Measurements from ENCODE around the gene GDNF.
"Not testable (repeated sequence)": the region's sequence is repeated elsewhere in the genome, so short reads cannot be mapped to it uniquely, and the experiment has no call there.

GDNF gene

GRCh38 chr5:37815913-37816312 lies 23.9 kb downstream of the GDNF start:
- no peak for DNase-seq

DNA sequence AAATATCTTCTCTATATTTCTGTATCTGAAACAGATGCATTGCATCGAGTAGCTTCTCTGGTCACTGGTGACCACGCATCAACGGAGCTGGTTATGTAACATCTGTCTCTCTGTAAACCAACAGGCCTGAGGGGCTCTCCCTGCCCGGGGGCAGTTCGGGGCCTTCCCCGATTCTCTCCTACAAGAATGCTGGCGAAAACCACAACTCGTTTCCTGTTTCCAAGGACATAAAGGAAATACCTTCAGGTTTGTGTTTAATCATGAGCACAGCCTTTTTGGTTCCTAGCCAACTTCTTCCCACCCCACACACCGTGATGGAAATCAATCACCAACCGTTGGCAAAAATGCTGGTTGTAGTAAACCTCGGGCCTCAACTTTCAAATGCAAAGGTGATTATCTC lies 25.1 kb downstream of the GDNF start:
- DNase-seq = no peak

GRCh38 chr5:37812365-37812764 lies 27.5 kb downstream of the GDNF start:
- no peak for DNase-seq

GRCh38 chr5:37811866-37812265 lies 28.0 kb downstream of the GDNF start:
- no peak for DNase-seq

GRCh38 chr5:37810311-37810710 lies 29.5 kb downstream of the GDNF start:
- DNase-seq = no peak

DNA sequence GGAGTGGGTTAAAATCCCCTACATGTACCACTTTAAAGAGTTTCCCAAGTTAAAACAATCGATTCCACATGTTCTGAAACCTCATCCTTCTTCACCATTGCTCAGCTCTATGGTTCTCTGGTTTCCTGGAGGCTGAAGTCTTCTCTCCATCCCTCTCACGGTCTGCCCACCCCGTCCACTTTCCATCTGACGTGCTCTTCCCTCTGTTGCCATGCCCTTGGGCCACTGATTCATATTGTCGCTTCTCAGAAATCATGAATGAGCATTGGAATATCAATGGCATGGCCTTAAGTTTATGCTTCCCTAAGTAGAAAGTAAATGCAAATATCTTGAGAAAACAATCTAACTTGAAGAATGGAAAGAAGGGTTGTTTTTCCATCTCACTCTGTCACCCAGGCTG lies 30.9 kb downstream of the GDNF start:
- DNase-seq = no peak

- DNase-seq = no peak
These were observed 32.1 kb downstream of the GDNF start for GRCh38 chr5:37807621-37808301.

DNA sequence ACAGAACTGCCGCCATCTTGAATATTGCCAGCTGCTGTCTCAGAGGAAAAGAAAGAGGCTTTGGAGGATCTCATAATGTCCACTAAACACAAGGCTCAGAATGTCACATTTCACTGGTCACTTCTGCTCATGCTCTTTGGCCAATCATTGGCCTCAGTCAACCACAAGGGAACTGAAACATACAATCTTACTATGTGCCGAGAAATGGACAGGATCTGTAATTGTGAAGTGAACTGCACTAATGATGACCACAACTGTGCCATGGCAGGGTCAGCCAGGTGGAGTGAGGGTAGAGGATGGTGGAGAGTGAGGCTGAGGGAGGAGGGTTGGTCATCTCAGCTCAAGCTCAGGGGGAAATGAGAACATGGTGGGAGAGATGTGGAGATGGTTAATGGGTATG lies 32.8 kb downstream of the GDNF start:
- no peak for DNase-seq

DNA sequence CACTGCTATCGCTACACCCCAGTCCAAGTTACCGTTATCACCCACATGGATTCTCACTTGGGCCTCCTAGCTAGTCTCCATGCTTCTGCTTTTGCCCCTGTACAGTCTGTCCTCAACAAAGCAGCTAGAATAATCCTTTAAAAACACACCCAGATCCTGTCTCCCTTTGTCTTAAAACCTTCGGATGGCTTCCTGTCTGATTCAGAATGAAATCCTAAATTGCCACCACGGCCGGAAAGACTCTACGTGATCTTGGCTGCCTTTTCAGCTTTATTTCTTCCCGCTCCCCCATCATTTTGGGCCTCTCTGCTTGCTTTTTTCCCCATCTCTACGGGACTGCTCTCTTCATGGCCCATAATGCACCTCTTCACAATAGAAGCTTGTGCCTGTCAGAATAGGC lies 33.4 kb downstream of the GDNF start:
- no peak for DNase-seq

- DNase-seq = no peak
These were observed 33.8 kb downstream of the GDNF start for GRCh38 chr5:37806016-37806415.

DNA sequence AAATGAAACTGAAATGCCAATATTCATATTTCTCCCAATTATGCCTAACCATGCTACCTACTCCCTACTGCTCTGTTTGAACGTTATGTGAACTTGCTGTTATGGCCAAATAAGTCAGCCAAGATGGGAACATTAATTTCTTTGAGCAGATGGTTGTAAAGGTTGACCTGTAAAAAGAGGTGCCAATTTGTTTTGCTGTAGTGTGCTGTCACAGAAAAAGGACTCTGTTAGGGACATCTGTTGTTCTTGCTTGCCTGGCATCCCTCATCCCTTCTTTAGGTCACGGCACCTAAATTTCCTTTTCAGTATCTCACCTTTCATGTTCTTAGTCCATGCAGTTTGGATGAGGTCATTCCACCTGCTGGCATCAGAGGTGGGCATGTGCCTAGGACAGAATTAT lies 35.4 kb downstream of the GDNF start:
- DNase-seq = no peak

- DNase-seq = no peak
These were observed 36.4 kb downstream of the GDNF start for GRCh38 chr5:37803487-37803886.

GRCh38 chr5:37801521-37801920 lies 38.3 kb downstream of the GDNF start:
- no peak for DNase-seq

DNA sequence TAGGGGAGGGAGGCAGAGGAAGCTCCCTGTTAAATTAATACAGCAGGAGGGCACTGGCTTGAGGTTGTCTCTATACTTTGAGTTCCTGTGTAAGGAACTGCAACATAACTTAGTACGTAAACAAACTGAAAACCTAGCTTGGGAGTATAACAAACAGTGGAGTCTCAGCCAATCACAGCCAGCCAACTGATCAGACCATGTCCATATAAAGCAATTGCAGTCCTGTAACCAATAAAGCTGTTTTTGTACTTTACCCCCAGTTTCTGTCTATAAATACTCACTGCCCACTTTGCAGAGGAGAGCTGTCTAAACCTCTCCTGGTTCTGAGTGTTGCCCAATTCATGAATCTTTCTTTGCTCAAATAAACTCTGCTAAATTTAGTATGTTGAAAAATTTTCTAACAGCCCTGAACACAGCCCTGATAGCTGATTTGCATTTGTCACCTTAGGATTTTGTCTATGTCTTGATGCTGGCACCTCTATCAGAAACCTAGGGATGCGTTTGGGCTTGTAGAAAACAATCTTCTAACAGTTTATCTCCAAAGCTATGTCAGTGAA lies 39.9 kb downstream of the GDNF start:
- no peak for DNase-seq

DNA sequence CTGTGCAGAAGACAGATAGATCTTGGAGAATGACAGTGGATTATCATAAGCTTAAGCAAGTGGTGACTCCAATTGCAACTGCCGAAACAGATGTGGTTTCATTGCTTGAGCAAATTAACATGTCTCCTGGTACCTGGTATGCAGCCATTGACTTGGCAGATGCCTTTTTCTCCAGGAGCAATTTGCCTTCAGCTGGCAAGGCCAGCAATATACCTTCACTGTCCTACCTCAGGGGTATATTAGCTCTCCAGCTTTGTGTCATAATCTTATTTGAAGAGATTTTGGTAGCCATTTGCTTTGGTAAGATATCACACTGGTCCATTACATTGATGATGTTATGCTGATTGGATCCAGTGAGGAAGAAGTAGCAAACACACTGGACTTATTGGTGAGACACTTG lies 43.4 kb downstream of the GDNF start:
- not testable (repeated sequence) for DNase-seq

- DNase-seq = not testable (repeated sequence)
These were observed 44.5 kb downstream of the GDNF start for GRCh38 chr5:37795292-37795691.

DNA sequence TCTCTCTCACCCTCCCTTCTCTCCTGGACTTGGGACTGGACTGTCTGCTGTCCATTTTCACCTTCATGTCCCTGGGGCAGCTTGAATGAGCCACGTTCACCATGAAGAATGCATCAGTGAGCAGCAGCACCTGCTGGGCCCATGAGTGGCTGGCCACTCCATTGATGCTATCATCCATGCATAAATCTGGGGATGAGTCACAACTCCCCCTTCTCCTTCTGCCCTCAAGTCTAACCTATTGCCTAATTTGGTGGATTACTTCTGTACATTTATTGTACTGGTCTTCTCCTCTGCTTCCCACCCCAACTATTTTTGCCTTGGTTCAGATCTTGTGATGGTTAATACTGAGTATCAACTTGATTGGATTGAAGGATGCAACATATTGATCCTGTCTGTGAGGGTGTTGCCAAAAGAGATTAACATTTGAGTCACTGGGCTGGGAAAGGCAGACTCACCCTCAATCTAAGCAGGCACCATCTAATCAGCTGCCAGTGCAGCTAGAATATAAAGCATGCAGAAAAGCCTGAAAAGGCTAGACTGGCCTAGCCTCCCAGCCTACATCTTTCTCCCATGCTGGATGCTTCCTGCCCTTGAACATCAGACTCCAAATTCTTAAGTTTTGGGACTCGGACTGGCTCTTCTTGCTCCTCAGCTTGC lies 46.7 kb downstream of the GDNF start:
- no peak for DNase-seq

GRCh38 chr5:37791321-37791720 lies 48.5 kb downstream of the GDNF start:
- no peak for DNase-seq

DNA sequence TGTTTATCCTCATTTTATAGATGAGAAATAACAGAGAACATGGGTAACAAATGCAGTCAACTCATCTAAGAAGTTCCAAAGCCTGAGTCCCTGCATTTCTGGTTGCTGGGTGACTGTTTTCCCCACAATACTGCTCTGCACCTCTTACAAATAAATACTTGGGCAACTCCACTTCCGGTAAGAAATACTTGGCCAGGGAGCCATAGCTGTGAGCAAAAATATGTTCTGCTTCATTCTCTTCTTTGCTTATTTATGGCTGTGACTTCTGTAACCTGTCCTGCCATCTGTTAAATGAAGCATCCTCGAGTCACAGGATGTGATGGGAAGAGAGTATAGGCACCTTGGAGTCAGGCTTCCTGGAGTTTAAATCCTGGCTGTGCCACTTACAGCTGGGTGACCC lies 49.9 kb downstream of the GDNF start:
- no peak for DNase-seq

DNA sequence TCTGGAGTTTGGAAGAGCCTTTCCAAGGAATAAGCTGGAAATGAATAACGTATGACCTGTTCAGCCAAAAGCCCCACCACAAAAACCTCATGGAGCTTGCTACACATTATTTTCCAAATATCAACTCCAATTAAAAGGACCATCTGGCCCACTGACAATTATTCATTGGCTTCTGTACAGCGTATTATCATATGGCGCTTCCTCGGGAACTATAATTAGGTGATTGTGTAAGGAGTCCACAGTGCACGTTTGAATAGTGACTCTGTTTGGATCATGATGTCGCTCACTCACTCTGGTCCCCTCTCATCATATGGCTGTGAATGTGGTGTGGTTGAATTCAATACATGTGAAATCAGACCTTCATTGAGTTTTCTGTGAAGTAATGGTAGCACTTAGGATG lies 52.1 kb downstream of the GDNF start:
- no peak for DNase-seq

- DNase-seq = no peak
These were observed 52.9 kb downstream of the GDNF start for GRCh38 chr5:37786862-37787519.

GRCh38 chr5:37786416-37786815 lies 53.4 kb downstream of the GDNF start:
- DNase-seq = no peak

DNA sequence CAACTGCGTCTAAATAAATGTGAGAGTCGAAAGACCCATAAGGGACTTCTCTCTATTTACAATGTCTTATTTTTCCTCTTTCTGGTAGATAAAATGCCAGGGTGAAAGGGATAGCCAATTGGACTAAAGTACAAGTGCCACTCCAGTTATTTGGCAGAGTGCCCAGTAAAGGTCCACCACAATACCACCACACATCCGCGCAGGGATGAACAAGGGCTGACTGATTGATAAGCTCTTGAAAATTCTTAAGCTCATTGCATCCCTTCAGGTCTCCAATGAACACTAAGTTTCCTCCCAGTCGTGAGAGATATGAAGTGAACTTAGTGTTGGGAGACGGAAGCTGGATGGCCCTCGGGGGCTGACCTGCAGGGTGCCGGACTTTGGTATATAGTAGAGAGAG lies 58.4 kb downstream of the GDNF start:
- DNase-seq = not testable (repeated sequence)
